HCT116 (cell line): ENCODE data around the gene GPBAR1. TPM values are rescaled to one million over a fixed set of nuclear protein-coding genes. Genes with fewer than 3 reads are reported as not detected.

ENCODE experiments used
- ATAC-seq: fragments of 200-7000 bp; cut with Tn5 transposase; 2 replicates; pipeline ENCODE4 v1.9.1; 2020; ENCODE audit warnings: mild to moderate bottlenecking, moderate library complexity
- BruUV-seq: library from RNA; stranded (reverse); fragments of 400-500 nt; replicated peaks from 2 replicates; lab custom pipeline; 2021; lab: Mats Ljungman, UMichigan
- CTCF ChIA-PET: fragments of 300-600 bp; sonication (Branson Sonifier 250); formaldehyde crosslinking; loops from one replicate; lab custom pipeline; 2021; ENCODE audit warnings: antibody characterized with exemption; lab: Charles Lee
- POLR2A ChIA-PET: fragments of 300-600, 350-600 bp; sonication (Branson Sonifier 250); formaldehyde crosslinking; loops from one replicate; lab custom pipeline; 2021; ENCODE audit warnings: antibody characterized with exemption; lab: Charles Lee
- RAD21 ChIA-PET, 2 experiments: fragments of 300-600 bp; sonication (Branson Sonifier 250); formaldehyde crosslinking; loops; one replicate each; lab custom pipeline; 2023; ENCODE audit warnings: low total read pairs in 2 of 2; ENCODE audit not compliant: uncharacterized antibody in 2 of 2, unreplicated experiment in 2 of 2, low non-redundant PET in 1 of 2; lab: Charles Lee
- DNase-seq: peaks from one replicate; pipeline ENCODE4 v3.0.0-alpha.2; 2010; ENCODE audit warnings: low read depth, low spot score
- H2AFZ ChIP-seq: fragments of 200-600 bp; shearing (Covaris generic), sonication (generic); 2 replicates; pipeline ENCODE4 v1.6.1; 2017; ENCODE audit warnings: low read depth, mixed run types, mixed read lengths, antibody characterized with exemption, low read length; ENCODE audit not compliant: poor library complexity, severe bottlenecking
- H3K27ac ChIP-seq: 2 replicates; pipeline ENCODE4 v1.5.1; 2012; ENCODE audit warnings: low read depth, low read length
- H3K27me3 ChIP-seq: fragments of 200-600 bp; sonication (generic); 2 replicates; pipeline ENCODE4 v1.6.1; 2016; ENCODE audit warnings: mixed run types, low read length, mixed read lengths; ENCODE audit not compliant: insufficient read depth
- H3K36me3 ChIP-seq, 2 experiments: fragments of 200-500 bp in 1 of 2; fragments of 200-600 bp in 1 of 2; sonication (Bioruptor generic) in 1 of 2; sonication (generic) in 1 of 2; 2 replicates each; pipeline versions ENCODE4 v1.5.1 to v1.6.1; 2014 to 2016; ENCODE audit warnings: low read length in 2 of 2, inconsistent platforms in 1 of 2, mixed read lengths in 1 of 2, mixed run types in 1 of 2; ENCODE audit not compliant: insufficient read depth in 2 of 2, control insufficient read depth in 1 of 2
- H3K4me1 ChIP-seq, 2 experiments: fragments of 200-600 bp in 1 of 2; sonication (generic) in 1 of 2; 2 replicates each; pipeline versions ENCODE4 v1.5.1 to v1.6.1; 2012 to 2017; ENCODE audit warnings: low read length in 2 of 2, inconsistent platforms in 1 of 2, mild to moderate bottlenecking in 1 of 2, mixed read lengths in 1 of 2, mixed run types in 1 of 2, moderate library complexity in 1 of 2; ENCODE audit not compliant: insufficient read depth in 2 of 2, control insufficient read depth in 1 of 2
- H3K4me2 ChIP-seq: fragments of 200-600 bp; sonication (generic); 2 replicates; pipeline ENCODE4 v1.6.1; 2017; ENCODE audit warnings: mixed run types, low read length, mixed read lengths
- H3K4me3 ChIP-seq, 2 experiments: fragments of 200-600 bp in 1 of 2; sonication (generic) in 1 of 2; replicated peaks in 1 of 2; 2 replicates each; pipeline ENCODE4 v1.5.1; 2011 to 2016; ENCODE audit warnings: low read length in 2 of 2, control low read depth in 1 of 2, low read depth in 1 of 2, mild to moderate bottlenecking in 1 of 2, mixed read lengths in 1 of 2, mixed run types in 1 of 2
- H3K79me2 ChIP-seq: fragments of 200-600 bp; sonication (generic); 2 replicates; pipeline ENCODE4 v1.6.1; 2017; ENCODE audit warnings: mild to moderate bottlenecking, mixed run types, low read length, moderate library complexity, mixed read lengths; ENCODE audit not compliant: insufficient read depth
- H3K9ac ChIP-seq: fragments of 200-600 bp; sonication (generic); 2 replicates; pipeline ENCODE4 v1.6.1; 2016; ENCODE audit warnings: low read length, mixed read lengths
- H3K9me2 ChIP-seq: fragments of 200-600 bp; sonication (generic), shearing (Covaris generic); 2 replicates; pipeline ENCODE4 v1.6.1; 2017; ENCODE audit warnings: mixed run types, mild to moderate bottlenecking, moderate library complexity; ENCODE audit not compliant: insufficient read depth
- H3K9me3 ChIP-seq, 2 experiments: fragments of 200-500 bp in 1 of 2; fragments of 200-600 bp in 1 of 2; sonication (Bioruptor generic) in 1 of 2; sonication (generic) in 1 of 2; 2 replicates each; pipeline ENCODE4 v1.6.1; 2014 to 2017; ENCODE audit warnings: low read length in 2 of 2, mixed read lengths in 2 of 2, inconsistent platforms in 1 of 2, low read depth in 1 of 2, mild to moderate bottlenecking in 1 of 2, mixed run types in 1 of 2, moderate library complexity in 1 of 2; ENCODE audit not compliant: control insufficient read depth in 1 of 2, insufficient read depth in 1 of 2
- H4K20me1 ChIP-seq: fragments of 200-600 bp; sonication (generic), shearing (Covaris generic); 2 replicates; pipeline ENCODE4 v1.6.1; 2017; ENCODE audit warnings: mixed run types, mild to moderate bottlenecking, moderate library complexity; ENCODE audit not compliant: insufficient read depth
- ELF1 ChIP-seq: IDR thresholded peaks from 2 replicates; pipeline ENCODE4 v1.6.1; 2012; ENCODE audit warnings: low read depth, borderline replicate concordance
- EZH2 ChIP-seq: fragments of 200-600 bp; sonication (generic); IDR thresholded peaks from 2 replicates; pipeline ENCODE4 v1.6.1; 2017; ENCODE audit warnings: antibody characterized with exemption, mixed run types
- JUND ChIP-seq: IDR thresholded peaks from 2 replicates; pipeline ENCODE4 v1.6.1; 2012
- POLR2AphosphoS5 ChIP-seq: IDR thresholded peaks from 2 replicates; pipeline ENCODE4 v1.6.1; 2011; ENCODE audit warnings: mild to moderate bottlenecking, low read depth, low read length, moderate library complexity
- YY1 ChIP-seq: IDR thresholded peaks from 2 replicates; pipeline ENCODE4 v1.6.1; 2011; ENCODE audit warnings: low read length, low read depth, moderate library complexity, mild to moderate bottlenecking; ENCODE audit not compliant: insufficient replicate concordance; ENCODE audit errors: extremely low read depth
- ZFX ChIP-seq: fragments of 450-650 bp; IDR thresholded peaks from 2 replicates; pipeline ENCODE4 v1.6.1; 2017
- ZNF274 ChIP-seq: fragments of 200-500 bp; sonication (Bioruptor generic); IDR thresholded peaks from 2 replicates; pipeline ENCODE4 v1.6.1; 2014; ENCODE audit warnings: mild to moderate bottlenecking, low read depth, low read length, inconsistent platforms
- intact Hi-C: fragments of 100-400 bp; cut with micrococcal nuclease; formaldehyde crosslinking; loops from 2 replicates; pipeline ENCODE4 v1.10.0; 2022
- total RNA-seq: library from RNA; stranded (reverse); gene quantifications from one replicate; pipeline ENCODE4 v1.2.1, GENCODE V29; 2021; ENCODE audit not compliant: unreplicated experiment
- TF ChIP-seq, protein P1 (sequence below): IDR thresholded peaks from 2 replicates; pipeline ENCODE4 v1.6.1; 2012

Gene GPBAR1
- total RNA-seq, 1 experiment from 2014 or later = 0.27 TPM

GRCh38 chr2:218270721-218271486 is 10.1 kb downstream of the GPBAR1 start:
- Histone ChIP-seq H3K79me2 (peaks cover 23% of the 10 kb centered on the region), H3K36me3 (peaks cover 30 to 32% of the 10 kb centered on the region in 2 experiments; a peak in 3 of 4 replicates), H3K4me3 (peak overlapping the region; percentile 91 to 97), H3K27ac (peak overlapping the region; percentile 42), H4K20me1 (no peaks in the 10 kb centered on the region), H3K4me1 (peaks cover 13 to 28% of the 10 kb centered on the region in 2 experiments), H3K4me2 (peak overlapping the region; percentile 94), H3K9me2 (no peaks in the 10 kb centered on the region), H3K27me3 (no peaks in the 10 kb centered on the region), H3K9me3 (no peaks in the 10 kb centered on the region), H3K9ac (peak overlapping the region; percentile 77), H2AFZ (no peak overlapping the region)
- POLR2A ChIA-PET = interaction anchor here (1.0 to 2.4 kb wide), 4 partner anchors 16 to 125 kb away, joined by 3 to 19 read pairs (median 4); no protein-coding TSS in a partner anchor
- TF ChIP-seq POLR2AphosphoS5 = no peak
- CTCF ChIA-PET = interaction anchor here (0.8 to 2.9 kb wide), 14 partner anchors 13 to 577 kb away, joined by 3 to 22 read pairs (median 4); partner anchors contain the start of gene CATIP
- intact Hi-C loops = loop anchor here (1.0 to 5.0 kb wide), 2 partner anchors 84 to 85 kb away; partner anchors contain the start of gene CATIP
- no peak for ATAC-seq
- BruUV-seq = TSS peak; percentile 50
- RAD21 ChIA-PET = interaction anchor here in 1 of 2 experiments (0.5 kb wide), 1 partner anchor 106 kb away, joined by 3 read pairs; no protein-coding TSS in a partner anchor
- no peak for DNase-seq

GRCh38 chr2:218271487-218271797 is 10.6 kb downstream of the GPBAR1 start:
- RAD21 ChIA-PET = interaction anchor here in 1 of 2 experiments (0.5 kb wide), 1 partner anchor 106 kb away, joined by 3 read pairs; no protein-coding TSS in a partner anchor
- Histone ChIP-seq H3K4me3 (peak overlapping the region; percentile 91 to 97), H2AFZ (no peak overlapping the region), H3K36me3 (peaks cover 28 to 35% of the 10 kb centered on the region in 2 experiments; a peak in 3 of 4 replicates), H3K4me1 (peaks cover 13 to 28% of the 10 kb centered on the region in 2 experiments), H3K4me2 (peak overlapping the region; percentile 94), H3K27me3 (no peaks in the 10 kb centered on the region), H3K27ac (peak overlapping the region; percentile 42), H3K9me3 (no peaks in the 10 kb centered on the region), H3K9me2 (no peaks in the 10 kb centered on the region), H3K9ac (peak overlapping the region; percentile 77), H3K79me2 (peaks cover 23% of the 10 kb centered on the region), H4K20me1 (no peaks in the 10 kb centered on the region)
- no TSS peak for BruUV-seq
- intact Hi-C loops = loop anchor here (5.0 kb wide), 1 partner anchor 84 kb away; no protein-coding TSS in a partner anchor
- DNase-seq = no peak
- no peak for TF ChIP-seq ELF1
- no peak for TF ChIP-seq YY1
- TF ChIP-seq ZFX = no peak
- no peak for TF ChIP-seq JUND
- TF ChIP-seq EZH2 = no peak
- TF ChIP-seq, protein P1, sequence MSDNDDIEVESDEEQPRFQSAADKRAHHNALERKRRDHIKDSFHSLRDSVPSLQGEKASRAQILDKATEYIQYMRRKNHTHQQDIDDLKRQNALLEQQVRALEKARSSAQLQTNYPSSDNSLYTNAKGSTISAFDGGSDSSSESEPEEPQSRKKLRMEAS = no peak
- TF ChIP-seq ZNF274 = no peak
- ATAC-seq = no peak
- POLR2A ChIA-PET = interaction anchor here (2.4 kb wide), 1 partner anchor 16 kb away, joined by 19 read pairs; no protein-coding TSS in a partner anchor
- CTCF ChIA-PET = interaction anchor here (0.8 to 2.9 kb wide), 8 partner anchors 84 to 576 kb away, joined by 3 to 22 read pairs (median 4); partner anchors contain the start of gene CATIP
